Neural progenitor cell (in vitro differentiated cells): ENCODE results near the gene ERAS. TPM values are rescaled to one million over a fixed set of nuclear protein-coding genes. Genes with fewer than 3 reads are reported as not detected.

Experiments
- DNase-seq: peaks from one replicate; pipeline ENCODE4 v3.0.0-alpha.2; 2016; ENCODE audit warnings: low spot score
- H2AFZ ChIP-seq: fragments of 200-600 bp; sonication (generic); replicated peaks from 2 replicates; pipeline ENCODE4 v1.6.1; 2016; ENCODE audit warnings: antibody characterized with exemption
- H3F3A ChIP-seq: fragments of 200-600 bp; sonication (generic); 2 replicates; pipeline ENCODE4 v1.6.1; 2016; ENCODE audit warnings: antibody characterized with exemption, low read depth
- H3K27ac ChIP-seq: fragments of 200-600 bp; sonication (generic); 2 replicates; pipeline ENCODE4 v1.5.1; 2016; ENCODE audit warnings: mild to moderate bottlenecking
- H3K27me3 ChIP-seq: fragments of 200-600 bp; sonication (generic); 2 replicates; pipeline ENCODE4 v1.6.1; 2016; ENCODE audit warnings: mild to moderate bottlenecking, moderate library complexity
- H3K36me3 ChIP-seq: fragments of 200-600 bp; sonication (generic); 2 replicates; pipeline ENCODE4 v1.5.1; 2016
- H3K4me1 ChIP-seq: fragments of 200-600 bp; sonication (generic); 2 replicates; pipeline ENCODE4 v1.6.1; 2016; ENCODE audit warnings: mixed run types
- H3K4me2 ChIP-seq: fragments of 200-600 bp; sonication (generic); 2 replicates; pipeline ENCODE4 v1.6.1; 2016
- H3K4me3 ChIP-seq: fragments of 200-600 bp; sonication (generic); 2 replicates; pipeline ENCODE4 v1.5.1; 2016
- H3K79me2 ChIP-seq: fragments of 200-600 bp; sonication (generic); 2 replicates; pipeline ENCODE4 v1.6.1; 2016; ENCODE audit warnings: low read depth
- H3K9ac ChIP-seq: fragments of 200-600 bp; sonication (generic); 2 replicates; pipeline ENCODE4 v1.6.1; 2016
- H3K9me3 ChIP-seq: fragments of 200-600 bp; sonication (generic); 2 replicates; pipeline ENCODE4 v1.5.1; 2016; ENCODE audit warnings: low read depth
- H4K20me1 ChIP-seq: fragments of 200-600 bp; sonication (generic); 2 replicates; pipeline ENCODE4 v1.6.1; 2016; ENCODE audit warnings: low read depth
- H3K27ac Mint-ChIP-seq: 3 replicates; pipeline ENCODE4 v1.8.0; 2021; ENCODE audit warnings: mixed read lengths
- H3K27me3 Mint-ChIP-seq: 2 replicates; pipeline ENCODE4 v1.8.0; 2022; ENCODE audit warnings: low read depth, mild to moderate bottlenecking, inconsistent platforms, moderate library complexity, mixed read lengths; ENCODE audit not compliant: insufficient read depth
- H3K36me3 Mint-ChIP-seq: 3 replicates; pipeline ENCODE4 v1.8.0; 2021; ENCODE audit warnings: mixed read lengths
- H3K4me1 Mint-ChIP-seq: 3 replicates; pipeline ENCODE4 v1.8.0; 2021; ENCODE audit warnings: mixed read lengths
- H3K4me3 Mint-ChIP-seq: 3 replicates; pipeline ENCODE4 v1.8.0; 2021; ENCODE audit warnings: mild to moderate bottlenecking, moderate library complexity, mixed read lengths
- H3K9me3 Mint-ChIP-seq: 3 replicates; pipeline ENCODE4 v1.8.0; 2020; ENCODE audit warnings: mixed read lengths
- EZH2 ChIP-seq: fragments of 200-600 bp; sonication (generic); IDR thresholded peaks from 2 replicates; pipeline ENCODE4 v1.6.1; 2017; ENCODE audit warnings: antibody characterized with exemption, mild to moderate bottlenecking, moderate library complexity
- EZH2phosphoT487 ChIP-seq: fragments of 200-600 bp; sonication (generic); IDR thresholded peaks from 2 replicates; pipeline ENCODE4 v1.6.1; 2017; ENCODE audit warnings: antibody characterized with exemption
- total RNA-seq: library from RNA; depleted of rRNA; stranded (reverse); fragments of >200 nt; gene quantifications from 2 replicates; pipeline ENCODE4 v1.2.3, GENCODE V29; 2015; ENCODE audit warnings: low replicate concordance
- TF ChIP-seq, protein P1 (sequence below): fragments of 200-600 bp; sonication (generic); IDR thresholded peaks from 2 replicates; pipeline ENCODE4 v1.5.1; 2017; ENCODE audit warnings: antibody characterized with exemption, mild to moderate bottlenecking

ERAS gene
- total RNA-seq, 1 donor from 2014 or later: not detected

DNA sequence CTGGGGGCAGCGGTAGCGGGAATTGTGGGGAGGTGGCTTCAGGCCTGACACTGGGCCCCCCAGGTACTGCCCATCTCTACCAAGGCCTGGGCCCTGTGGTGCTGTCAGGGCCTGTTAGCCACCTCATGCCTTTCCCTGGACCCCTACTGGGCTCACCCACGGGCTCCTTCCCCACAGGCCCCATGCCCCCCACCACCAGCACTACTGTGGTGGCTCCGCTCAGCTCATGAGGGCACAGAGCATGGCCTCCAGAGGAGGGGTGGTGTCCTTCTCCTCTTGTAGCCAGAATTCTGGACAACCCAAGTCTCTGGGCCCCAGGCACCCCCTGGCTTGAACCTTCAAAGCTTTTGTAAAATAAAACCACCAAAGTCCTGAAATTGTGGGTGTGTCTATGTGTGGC, 32.4 kb upstream of the ERAS start:
- H3K4me1 Mint-ChIP-seq: peaks cover 5% of the 10 kb centered on the region
- no peak overlapping the region for H3K4me2 ChIP-seq
- H3K27ac ChIP-seq: no peak overlapping the region
- H3K79me2 ChIP-seq: no peaks in the 10 kb centered on the region
- peaks cover 12% of the 10 kb centered on the region for H3K27me3 Mint-ChIP-seq
- H3K27me3 ChIP-seq: no peaks in the 10 kb centered on the region
- H4K20me1 ChIP-seq: no peaks in the 10 kb centered on the region
- H3K9me3 ChIP-seq: no peaks in the 10 kb centered on the region
- no peak overlapping the region for H3K9ac ChIP-seq
- no peak overlapping the region for H2AFZ ChIP-seq
- no peak overlapping the region for H3K27ac Mint-ChIP-seq
- H3K4me1 ChIP-seq: no peaks in the 10 kb centered on the region
- no peak overlapping the region for H3K4me3 Mint-ChIP-seq
- no peak overlapping the region for H3K4me3 ChIP-seq
- no peaks in the 10 kb centered on the region for H3F3A ChIP-seq
- H3K36me3 Mint-ChIP-seq: no peaks in the 10 kb centered on the region
- no peak for DNase-seq
- peaks cover 5% of the 10 kb centered on the region for H3K9me3 Mint-ChIP-seq
- TF ChIP-seq EZH2phosphoT487 (no peak), EZH2 (no peak)
- TF ChIP-seq, protein P1, sequence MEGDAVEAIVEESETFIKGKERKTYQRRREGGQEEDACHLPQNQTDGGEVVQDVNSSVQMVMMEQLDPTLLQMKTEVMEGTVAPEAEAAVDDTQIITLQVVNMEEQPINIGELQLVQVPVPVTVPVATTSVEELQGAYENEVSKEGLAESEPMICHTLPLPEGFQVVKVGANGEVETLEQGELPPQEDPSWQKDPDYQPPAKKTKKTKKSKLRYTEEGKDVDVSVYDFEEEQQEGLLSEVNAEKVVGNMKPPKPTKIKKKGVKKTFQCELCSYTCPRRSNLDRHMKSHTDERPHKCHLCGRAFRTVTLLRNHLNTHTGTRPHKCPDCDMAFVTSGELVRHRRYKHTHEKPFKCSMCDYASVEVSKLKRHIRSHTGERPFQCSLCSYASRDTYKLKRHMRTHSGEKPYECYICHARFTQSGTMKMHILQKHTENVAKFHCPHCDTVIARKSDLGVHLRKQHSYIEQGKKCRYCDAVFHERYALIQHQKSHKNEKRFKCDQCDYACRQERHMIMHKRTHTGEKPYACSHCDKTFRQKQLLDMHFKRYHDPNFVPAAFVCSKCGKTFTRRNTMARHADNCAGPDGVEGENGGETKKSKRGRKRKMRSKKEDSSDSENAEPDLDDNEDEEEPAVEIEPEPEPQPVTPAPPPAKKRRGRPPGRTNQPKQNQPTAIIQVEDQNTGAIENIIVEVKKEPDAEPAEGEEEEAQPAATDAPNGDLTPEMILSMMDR: no peak
- no peaks in the 10 kb centered on the region for H3K36me3 ChIP-seq

DNA sequence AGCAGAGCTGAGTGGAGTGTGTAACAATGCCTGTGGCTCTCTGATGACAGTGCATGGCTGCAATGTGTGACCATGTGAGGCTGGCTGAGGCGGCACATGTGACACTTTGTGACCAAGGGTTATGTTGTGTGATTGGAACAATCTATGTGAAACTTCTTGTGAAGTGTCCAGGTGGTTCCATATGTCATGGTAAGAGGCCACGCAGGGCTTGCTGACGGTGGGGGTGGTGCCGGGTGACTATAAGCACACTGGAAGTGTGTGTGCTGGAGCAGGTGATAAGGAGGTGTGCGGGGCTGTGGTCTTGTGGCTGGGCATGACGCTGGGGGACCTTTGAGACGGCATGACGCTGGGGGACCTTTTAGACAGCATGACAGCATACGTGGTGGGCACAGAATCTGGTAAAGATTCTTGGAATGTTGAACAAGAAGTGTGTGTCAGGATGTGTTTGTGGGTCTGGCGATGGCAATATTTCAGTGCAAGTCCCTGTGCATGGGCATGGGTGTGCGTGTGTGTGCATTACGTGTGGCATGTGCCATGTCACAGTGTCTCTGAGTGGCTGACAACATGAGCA, 31.9 kb upstream of the ERAS start:
- H3K9me3 ChIP-seq: no peaks in the 10 kb centered on the region
- H3K4me2 ChIP-seq: no peak overlapping the region
- Mint-ChIP-seq H3K27ac (peak overlapping the region; percentile 5), H3K27me3 (peaks cover 12% of the 10 kb centered on the region), H3K9me3 (peaks cover 5% of the 10 kb centered on the region), H3K36me3 (no peaks in the 10 kb centered on the region), H3K4me1 (peaks cover 5% of the 10 kb centered on the region), H3K4me3 (peak overlapping the region; percentile 6)
- no peaks in the 10 kb centered on the region for H3K79me2 ChIP-seq
- no peak overlapping the region for H2AFZ ChIP-seq
- no peak overlapping the region for H3K4me3 ChIP-seq
- no peaks in the 10 kb centered on the region for H3K27me3 ChIP-seq
- H3K9ac ChIP-seq: no peak overlapping the region
- H3F3A ChIP-seq: no peaks in the 10 kb centered on the region
- H3K36me3 ChIP-seq: no peaks in the 10 kb centered on the region
- no peaks in the 10 kb centered on the region for H4K20me1 ChIP-seq
- TF ChIP-seq EZH2phosphoT487 (no peak), EZH2 (no peak)
- TF ChIP-seq, protein P1: no peak
- no peak overlapping the region for H3K27ac ChIP-seq
- DNase-seq: no peak
- H3K4me1 ChIP-seq: no peaks in the 10 kb centered on the region

DNA sequence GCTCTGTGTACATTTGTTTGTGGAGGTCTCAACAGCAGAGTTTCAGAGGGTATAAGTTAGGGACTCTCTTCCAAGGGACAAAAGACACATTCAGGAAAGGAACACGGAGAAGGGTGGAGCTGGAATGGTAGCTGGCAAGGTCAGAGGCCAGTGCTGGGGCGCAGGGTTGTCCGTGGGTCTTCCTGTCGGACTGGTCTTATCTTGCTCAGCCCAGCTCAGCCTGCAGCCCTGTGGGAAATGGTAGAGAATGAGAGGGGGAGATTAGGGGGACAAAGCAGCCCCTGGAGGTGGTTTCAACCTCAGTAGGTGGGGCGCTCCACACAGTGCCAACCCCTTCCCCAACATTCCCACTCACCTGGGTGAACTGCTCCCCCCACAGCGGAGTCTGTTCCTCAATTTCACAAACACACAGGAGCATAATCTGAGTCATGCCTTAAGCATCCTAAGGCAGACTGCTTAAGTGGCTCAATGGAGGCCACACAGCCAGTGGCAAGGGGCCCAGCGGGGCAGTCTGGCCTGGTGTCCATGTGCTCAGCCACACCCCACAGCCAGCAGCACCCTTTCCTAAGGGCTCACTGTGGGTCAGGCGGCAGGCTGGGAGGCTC, 31.3 kb upstream of the ERAS start:
- Mint-ChIP-seq H3K4me3 (no peak overlapping the region), H3K9me3 (peaks cover 5% of the 10 kb centered on the region), H3K36me3 (no peaks in the 10 kb centered on the region)

DNA sequence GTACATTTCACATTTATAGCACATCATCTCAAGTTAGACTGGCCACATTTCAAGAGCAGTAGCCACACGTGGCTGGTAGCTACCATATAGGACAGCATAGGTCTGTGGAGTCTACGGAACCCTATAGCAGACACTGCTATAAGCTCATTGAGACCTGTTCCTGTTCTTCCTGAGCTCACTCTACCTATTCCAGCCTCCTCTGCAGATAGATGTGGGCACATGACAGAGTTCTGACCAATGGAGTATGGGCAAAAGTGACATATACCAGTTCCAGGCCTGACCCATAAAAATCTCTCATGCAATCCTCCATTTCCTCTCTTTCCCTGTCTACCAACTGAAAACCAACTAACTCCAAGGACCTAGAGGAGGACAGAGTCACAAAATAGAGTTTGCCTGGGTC, 28.0 kb upstream of the ERAS start:
- peaks cover 5% of the 10 kb centered on the region for H3K79me2 ChIP-seq
- TF ChIP-seq, protein P1: no peak
- no peak for TF ChIP-seq EZH2
- no peak for TF ChIP-seq EZH2phosphoT487
- no peaks in the 10 kb centered on the region for H4K20me1 ChIP-seq
- no peak for DNase-seq
- H3K9me3 Mint-ChIP-seq: peaks cover 12% of the 10 kb centered on the region
- H3K27ac Mint-ChIP-seq: no peak overlapping the region
- H3K4me1 Mint-ChIP-seq: peaks cover 11% of the 10 kb centered on the region
- H3K9ac ChIP-seq: no peak overlapping the region
- H3K4me3 ChIP-seq: no peak overlapping the region
- H3K27ac ChIP-seq: no peak overlapping the region
- no peaks in the 10 kb centered on the region for H3K36me3 Mint-ChIP-seq
- no peaks in the 10 kb centered on the region for H3K4me1 ChIP-seq
- no peak overlapping the region for H2AFZ ChIP-seq
- H3K4me2 ChIP-seq: no peak overlapping the region
- no peaks in the 10 kb centered on the region for H3K9me3 ChIP-seq
- no peaks in the 10 kb centered on the region for H3K36me3 ChIP-seq
- no peak overlapping the region for H3K4me3 Mint-ChIP-seq
- H3K27me3 Mint-ChIP-seq: peaks cover 17% of the 10 kb centered on the region
- H3K27me3 ChIP-seq: no peaks in the 10 kb centered on the region
- H3F3A ChIP-seq: peaks cover 17% of the 10 kb centered on the region

More for the DNA sequence above, 31.3 kb upstream of the ERAS start:
- Histone ChIP-seq H4K20me1 (no peaks in the 10 kb centered on the region), H3K4me2 (no peak overlapping the region), H3K4me3 (no peak overlapping the region), H3F3A (no peaks in the 10 kb centered on the region), H3K36me3 (no peaks in the 10 kb centered on the region), H3K27ac (no peak overlapping the region), H3K9ac (no peak overlapping the region), H2AFZ (no peak overlapping the region), H3K79me2 (no peaks in the 10 kb centered on the region), H3K27me3 (no peaks in the 10 kb centered on the region), H3K4me1 (no peaks in the 10 kb centered on the region), H3K9me3 (no peaks in the 10 kb centered on the region)
- Mint-ChIP-seq H3K4me1 (peaks cover 5% of the 10 kb centered on the region), H3K27me3 (peaks cover 12% of the 10 kb centered on the region), H3K27ac (no peak overlapping the region)
- no peak for DNase-seq
- TF ChIP-seq EZH2: no peak
